GM20000 (cell line): Measurements from ENCODE around the gene KIR2DL4.
"Not testable (repeated sequence)": the region's sequence is repeated elsewhere in the genome, so short reads cannot be mapped to it uniquely, and the experiment has no call there.

Experiments used
- DNase-seq: peaks from one replicate; pipeline ENCODE4 v3.0.0; 2012; ENCODE audit warnings: low spot score
- CTCF ChIP-seq: IDR thresholded peaks from 2 replicates; pipeline ENCODE4 v1.5.1; 2012; ENCODE audit warnings: mild to moderate bottlenecking, control low read depth; ENCODE audit errors: extremely low read depth, missing control alignments

KIR2DL4 gene

GRCh38 chr19:54803410-54803809 is at the start of gene KIR2DL4:
Gene KIR2DL4 (plus strand): TSS chr19:54803610. CDS start chr19:54803652, 42 bp downstream.
- DNase-seq, result no peak
- TF ChIP-seq CTCF, result no peak

- not testable (repeated sequence) for DNase-seq
Observed at GRCh38 chr19:54756204-54757110, 47.0 kb upstream of the KIR2DL4 start.

- not testable (repeated sequence) for DNase-seq
Observed at GRCh38 chr19:54758577-54758976, 44.8 kb upstream of the KIR2DL4 start.

- DNase-seq, result not testable (repeated sequence)
Observed at GRCh38 chr19:54764219-54764618, 39.2 kb upstream of the KIR2DL4 start.

GRCh38 chr19:54766464-54766863 is 36.9 kb upstream of the KIR2DL4 start:
- DNase-seq, result not testable (repeated sequence)

- DNase-seq, result not testable (repeated sequence)
Observed at GRCh38 chr19:54769646-54770045, 33.8 kb upstream of the KIR2DL4 start, which contains the start of gene KIR2DL1. Gene KIR2DL1 (plus strand): TSS chr19:54769793. CDS start chr19:54769851, 58 bp downstream.

- DNase-seq, result not testable (repeated sequence)
Observed at GRCh38 chr19:54770511-54770910, 32.9 kb upstream of the KIR2DL4 start.

GRCh38 chr19:54771018-54771960 is 32.1 kb upstream of the KIR2DL4 start:
- not testable (repeated sequence) for DNase-seq

- DNase-seq, result not testable (repeated sequence)
Observed at GRCh38 chr19:54772666-54773065, 30.7 kb upstream of the KIR2DL4 start.

- DNase-seq, result not testable (repeated sequence)
Observed at GRCh38 chr19:54775095-54775815, 28.2 kb upstream of the KIR2DL4 start.

GRCh38 chr19:54775830-54776229 is 27.6 kb upstream of the KIR2DL4 start:
- DNase-seq, result not testable (repeated sequence)

- not testable (repeated sequence) for DNase-seq
Observed at GRCh38 chr19:54777851-54778250, 25.6 kb upstream of the KIR2DL4 start.

GRCh38 chr19:54778896-54779295 is 24.5 kb upstream of the KIR2DL4 start:
- DNase-seq, result not testable (repeated sequence)

- not testable (repeated sequence) for DNase-seq
Observed at GRCh38 chr19:54782916-54783315, 20.5 kb upstream of the KIR2DL4 start.

GRCh38 chr19:54786091-54786723 is 17.2 kb upstream of the KIR2DL4 start:
- not testable (repeated sequence) for DNase-seq

- DNase-seq, result not testable (repeated sequence)
Observed at GRCh38 chr19:54788154-54788553, 15.3 kb upstream of the KIR2DL4 start.
